Activated naive CD4-positive, alpha-beta T cell treated with anti-CD3 and anti-CD28 coated beads for 36 hours (primary cell): ENCODE data around the gene ADSS2. TPM values are rescaled to one million over a fixed set of nuclear protein-coding genes. Genes with fewer than 3 reads are reported as not detected.

Experiments
- CTCF ChIA-PET: fragments of 350-600 bp; sonication (Branson Sonifier 250); formaldehyde crosslinking; loops from one replicate; lab custom pipeline; 2021; ENCODE audit warnings: antibody characterized with exemption; lab: Charles Lee
- DNase-seq: peaks from one replicate; pipeline ENCODE4 v3.0.0-alpha.2; 2020
- H3K27ac Mint-ChIP-seq: one replicate; pipeline ENCODE4 v1.8.0; 2021; ENCODE audit warnings: mild to moderate bottlenecking, mixed read lengths
- H3K27me3 Mint-ChIP-seq: one replicate; pipeline ENCODE4 v1.8.0; 2021; ENCODE audit warnings: low read depth, mixed read lengths
- H3K36me3 Mint-ChIP-seq: one replicate; pipeline ENCODE4 v1.8.0; 2021; ENCODE audit warnings: low read depth, mixed read lengths
- H3K4me1 Mint-ChIP-seq: one replicate; pipeline ENCODE4 v1.8.0; 2021; ENCODE audit warnings: low read depth, mixed read lengths
- H3K4me3 Mint-ChIP-seq: one replicate; pipeline ENCODE4 v1.8.0; 2021; ENCODE audit warnings: mild to moderate bottlenecking, moderate library complexity, mixed read lengths
- H3K9me3 Mint-ChIP-seq: one replicate; pipeline ENCODE4 v1.8.0; 2021; ENCODE audit warnings: mixed read lengths
- intact Hi-C: fragments of 100-400 bp; cut with micrococcal nuclease; formaldehyde crosslinking; loops from one replicate; pipeline ENCODE4 v1.15.1; 2023
- total RNA-seq, 2 experiments: library from RNA; stranded (reverse); gene quantifications; one replicate each; pipeline ENCODE4 v1.2.3, GENCODE V29; 2021

The ADSS2 gene
- total RNA-seq, 2 experiments from 2014 or later: 45.9 to 47.3 TPM

GRCh38 chr1:244456586-244456985 is 4.9 kb upstream of the ADSS2 start:
- peaks cover 3% of the 10 kb centered on the region for H3K36me3 Mint-ChIP-seq
- peaks cover 5% of the 10 kb centered on the region for H3K9me3 Mint-ChIP-seq
- peaks cover 23% of the 10 kb centered on the region for H3K4me1 Mint-ChIP-seq
- CTCF ChIA-PET: no interaction called here
- H3K27me3 Mint-ChIP-seq: no peaks in the 10 kb centered on the region
- intact Hi-C loops: no loop called here
- DNase-seq: no peak
- no peak overlapping the region for H3K27ac Mint-ChIP-seq
- no peak overlapping the region for H3K4me3 Mint-ChIP-seq

GRCh38 chr1:244454412-244454811 is 2.7 kb upstream of the ADSS2 start:
- Mint-ChIP-seq H3K9me3 (peaks cover 5% of the 10 kb centered on the region), H3K36me3 (peaks cover 14% of the 10 kb centered on the region), H3K4me1 (peaks cover 21% of the 10 kb centered on the region), H3K27me3 (no peaks in the 10 kb centered on the region), H3K27ac (no peak overlapping the region), H3K4me3 (no peak overlapping the region)
- CTCF ChIA-PET: no interaction called here
- no peak for DNase-seq
- intact Hi-C loops: loop anchor here (5.0 kb wide), 2 partner anchors 273 to 343 kb away; no protein-coding TSS in a partner anchor

GRCh38 chr1:244451951-244452795 is 464 bp upstream of the ADSS2 start:
- DNase-seq: peak; percentile 99
- intact Hi-C loops: loop anchor here (1.0 to 5.0 kb wide), 15 partner anchors 9 to 1197 kb away; partner anchors contain the start of genes AKT3, CATSPERE, CEP170 and COX20
- peak overlapping the region; percentile 86 for H3K27ac Mint-ChIP-seq
- CTCF ChIA-PET: interaction anchor here (1.0 kb wide), 1 partner anchor 18 kb away, joined by 3 read pairs; no protein-coding TSS in a partner anchor
- H3K4me1 Mint-ChIP-seq: peaks cover 37% of the 10 kb centered on the region
- H3K9me3 Mint-ChIP-seq: no peaks in the 10 kb centered on the region
- peaks cover 20% of the 10 kb centered on the region for H3K36me3 Mint-ChIP-seq
- no peaks in the 10 kb centered on the region for H3K27me3 Mint-ChIP-seq
- H3K4me3 Mint-ChIP-seq: peak overlapping the region; percentile 97

- CTCF ChIA-PET: no interaction called here
- Mint-ChIP-seq H3K9me3 (no peaks in the 10 kb centered on the region), H3K27me3 (no peaks in the 10 kb centered on the region), H3K4me3 (peak overlapping the region; percentile 97), H3K4me1 (peaks cover 48% of the 10 kb centered on the region), H3K36me3 (peaks cover 22% of the 10 kb centered on the region), H3K27ac (peak overlapping the region; percentile 99)
- intact Hi-C loops: loop anchor here (1.0 to 5.0 kb wide), 4 partner anchors 16 to 346 kb away; a partner anchor contains a TSS
- peak; percentile 52 for DNase-seq
Observed at GRCh38 chr1:244450597-244451538, 841 bp downstream of the ADSS2 start.

GRCh38 chr1:244449936-244450508 is 1.7 kb downstream of the ADSS2 start:
- H3K9me3 Mint-ChIP-seq: no peaks in the 10 kb centered on the region
- H3K27ac Mint-ChIP-seq: peak overlapping the region; percentile 99
- DNase-seq: no peak
- no peaks in the 10 kb centered on the region for H3K27me3 Mint-ChIP-seq
- H3K4me3 Mint-ChIP-seq: peak overlapping the region; percentile 97
- intact Hi-C loops: loop anchor here (1.0 to 5.0 kb wide), 4 partner anchors 15 to 347 kb away; a partner anchor contains a TSS
- H3K36me3 Mint-ChIP-seq: peaks cover 25% of the 10 kb centered on the region
- CTCF ChIA-PET: no interaction called here
- peaks cover 57% of the 10 kb centered on the region for H3K4me1 Mint-ChIP-seq

GRCh38 chr1:244448279-244449036 is 3.3 kb downstream of the ADSS2 start:
- Mint-ChIP-seq H3K27me3 (no peaks in the 10 kb centered on the region), H3K9me3 (no peaks in the 10 kb centered on the region), H3K4me3 (no peak overlapping the region), H3K36me3 (peaks cover 28% of the 10 kb centered on the region), H3K27ac (no peak overlapping the region), H3K4me1 (peaks cover 64% of the 10 kb centered on the region)
- no peak for DNase-seq
- CTCF ChIA-PET: interaction anchor here (0.8 kb wide), 1 partner anchor 132 kb away, joined by 3 read pairs; no protein-coding TSS in a partner anchor
- intact Hi-C loops: no loop called here

- Mint-ChIP-seq H3K27me3 (no peaks in the 10 kb centered on the region), H3K9me3 (no peaks in the 10 kb centered on the region), H3K4me3 (no peak overlapping the region), H3K4me1 (peaks cover 61% of the 10 kb centered on the region), H3K27ac (no peak overlapping the region), H3K36me3 (peaks cover 28% of the 10 kb centered on the region)
- CTCF ChIA-PET: interaction anchor here (0.8 kb wide), 1 partner anchor 131 kb away, joined by 3 read pairs; no protein-coding TSS in a partner anchor
- intact Hi-C loops: no loop called here
- no peak for DNase-seq
Observed at GRCh38 chr1:244447552-244447951, 4.2 kb downstream of the ADSS2 start.

- H3K27ac Mint-ChIP-seq: no peak overlapping the region
- H3K9me3 Mint-ChIP-seq: no peaks in the 10 kb centered on the region
- peaks cover 28% of the 10 kb centered on the region for H3K36me3 Mint-ChIP-seq
- no peak overlapping the region for H3K4me3 Mint-ChIP-seq
- CTCF ChIA-PET: no interaction called here
- H3K4me1 Mint-ChIP-seq: peaks cover 60% of the 10 kb centered on the region
- no peaks in the 10 kb centered on the region for H3K27me3 Mint-ChIP-seq
- DNase-seq: no peak
- intact Hi-C loops: no loop called here
Observed at GRCh38 chr1:244447024-244447423, 4.7 kb downstream of the ADSS2 start.

- CTCF ChIA-PET: no interaction called here
- DNase-seq: no peak
- intact Hi-C loops: no loop called here
- no peaks in the 10 kb centered on the region for H3K9me3 Mint-ChIP-seq
- H3K36me3 Mint-ChIP-seq: peaks cover 25% of the 10 kb centered on the region
- H3K27ac Mint-ChIP-seq: no peak overlapping the region
- H3K4me3 Mint-ChIP-seq: no peak overlapping the region
- peaks cover 60% of the 10 kb centered on the region for H3K4me1 Mint-ChIP-seq
- H3K27me3 Mint-ChIP-seq: no peaks in the 10 kb centered on the region
Observed at GRCh38 chr1:244445320-244446181, 6.2 kb downstream of the ADSS2 start.

GRCh38 chr1:244444854-244445253 is 6.9 kb downstream of the ADSS2 start:
- no peak overlapping the region for H3K27ac Mint-ChIP-seq
- CTCF ChIA-PET: no interaction called here
- H3K36me3 Mint-ChIP-seq: peaks cover 20% of the 10 kb centered on the region
- no peak for DNase-seq
- no peaks in the 10 kb centered on the region for H3K27me3 Mint-ChIP-seq
- intact Hi-C loops: no loop called here
- no peaks in the 10 kb centered on the region for H3K9me3 Mint-ChIP-seq
- H3K4me3 Mint-ChIP-seq: no peak overlapping the region
- peaks cover 59% of the 10 kb centered on the region for H3K4me1 Mint-ChIP-seq
